HEK293T (cell line): Measurements from ENCODE around the gene IP6K3.

Experiments used
- BHLHE40 ChIP-seq: fragments of 450-650 bp; IDR thresholded peaks from 2 replicates; pipeline ENCODE4 v1.6.1; 2016; ENCODE audit warnings: mild to moderate bottlenecking, moderate library complexity, borderline replicate concordance
- FOXK2 ChIP-seq: fragments of 450-650 bp; IDR thresholded peaks from 2 replicates; pipeline ENCODE4 v1.6.1; 2016; ENCODE audit warnings: mild to moderate bottlenecking
- FOXM1 ChIP-seq: fragments of 450-650 bp; IDR thresholded peaks from 2 replicates; pipeline ENCODE4 v1.6.1; 2017; ENCODE audit warnings: mild to moderate bottlenecking, borderline replicate concordance
- SP1 ChIP-seq: fragments of 450-650 bp; IDR thresholded peaks from 2 replicates; pipeline ENCODE4 v1.6.1; 2017
- TARDBP ChIP-seq: fragments of 450-650 bp; IDR thresholded peaks from 2 replicates; pipeline ENCODE4 v1.6.1; 2016

DNA sequence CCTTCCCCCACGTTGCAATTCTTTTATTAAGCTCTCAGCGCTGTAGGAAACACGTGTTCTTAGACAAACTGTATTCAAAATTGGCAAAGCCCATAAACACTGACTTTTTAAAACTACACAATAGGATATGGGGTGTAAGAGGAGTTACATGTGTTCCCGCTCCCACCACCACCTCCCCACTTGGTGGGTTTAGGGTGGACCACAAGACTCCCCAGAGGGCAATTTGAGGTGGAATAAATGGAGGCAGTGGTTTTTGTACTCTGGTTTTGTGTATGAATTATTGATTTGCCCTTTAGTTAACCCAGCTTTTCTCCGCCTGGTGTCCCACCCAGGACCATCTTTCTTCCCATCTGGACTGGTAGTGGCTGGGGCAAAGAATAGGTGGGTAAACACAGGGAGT is 38.9 kb downstream of the IP6K3 start:
- TF ChIP-seq SP1 (no peak), FOXK2 (no peak), FOXM1 (no peak), TARDBP (no peak), BHLHE40 (no peak)
